Fibroblast of skin of back (primary cell): ENCODE results near the gene EVX1.

ENCODE experiments used
- DNase-seq: peaks from one replicate; pipeline ENCODE4 v3.0.0-alpha.2; 2013

The EVX1 gene

GRCh38 chr7:27250557-27251070 is 8.0 kb downstream of the EVX1 start:
- DNase-seq: no peak

- no peak for DNase-seq
Observed at GRCh38 chr7:27251136-27251651, 8.6 kb downstream of the EVX1 start.

- no peak for DNase-seq
Observed at GRCh38 chr7:27251652-27252590, 9.3 kb downstream of the EVX1 start.

DNA sequence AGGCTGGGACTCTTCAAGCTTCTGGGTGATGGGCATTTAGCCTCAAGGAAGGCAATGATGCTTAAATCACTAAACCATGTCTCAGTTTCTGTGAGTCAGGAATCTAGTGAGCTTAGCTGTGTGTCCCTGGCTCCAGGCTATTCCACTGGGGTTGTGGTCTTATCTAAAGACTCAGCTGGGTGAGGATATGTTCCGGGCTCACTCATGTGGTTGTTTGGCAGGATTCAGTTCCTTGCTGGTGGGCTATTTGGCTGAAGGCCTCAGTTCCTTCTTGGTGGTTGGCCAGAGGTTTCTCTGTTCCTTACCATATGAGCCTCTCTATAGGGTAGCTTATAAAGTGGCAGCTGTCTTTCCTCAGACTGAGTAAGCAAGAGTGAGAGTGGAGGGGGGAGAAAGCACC is 12.0 kb downstream of the EVX1 start:
- no peak for DNase-seq

- no peak for DNase-seq
Observed at GRCh38 chr7:27260211-27260610, 17.6 kb downstream of the EVX1 start.

DNA sequence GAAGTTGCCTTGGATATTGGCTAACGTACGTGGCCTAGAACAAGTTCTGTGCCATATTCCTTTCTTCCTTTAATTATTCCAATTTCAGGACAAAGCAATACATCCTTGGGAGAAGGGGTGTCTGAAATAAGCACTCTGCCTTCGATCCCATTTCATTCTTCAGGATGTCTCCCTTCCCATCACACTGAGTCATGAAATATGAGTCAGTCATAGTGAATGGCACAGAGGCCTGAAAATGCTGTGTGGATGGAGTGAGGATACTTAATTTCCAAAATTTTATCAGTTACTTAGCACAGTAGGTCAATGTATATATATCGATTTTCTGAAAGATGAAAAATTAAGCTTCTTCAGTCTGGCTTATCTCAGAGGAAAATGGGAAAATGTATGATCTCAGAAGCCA is 19.5 kb downstream of the EVX1 start:
- no peak for DNase-seq

DNA sequence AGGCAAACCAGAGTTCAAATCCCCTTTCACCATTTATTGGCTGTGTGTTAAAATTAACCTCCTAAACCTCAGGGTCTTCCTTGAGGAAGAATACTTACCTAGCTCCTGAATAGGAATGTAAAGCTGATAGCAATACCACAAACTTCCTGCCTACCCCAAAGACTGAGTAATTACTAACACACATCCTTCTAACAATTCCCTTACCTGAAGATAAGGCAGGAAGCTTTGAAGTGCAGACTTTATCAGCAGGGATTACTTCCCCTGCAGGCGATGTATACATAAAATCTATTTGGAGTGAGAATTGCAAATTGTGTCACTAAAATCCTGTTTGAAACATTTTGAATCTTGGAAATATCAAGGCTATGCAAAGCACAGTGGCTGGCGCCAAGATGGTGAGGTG is 21.2 kb downstream of the EVX1 start:
- no peak for DNase-seq

DNA sequence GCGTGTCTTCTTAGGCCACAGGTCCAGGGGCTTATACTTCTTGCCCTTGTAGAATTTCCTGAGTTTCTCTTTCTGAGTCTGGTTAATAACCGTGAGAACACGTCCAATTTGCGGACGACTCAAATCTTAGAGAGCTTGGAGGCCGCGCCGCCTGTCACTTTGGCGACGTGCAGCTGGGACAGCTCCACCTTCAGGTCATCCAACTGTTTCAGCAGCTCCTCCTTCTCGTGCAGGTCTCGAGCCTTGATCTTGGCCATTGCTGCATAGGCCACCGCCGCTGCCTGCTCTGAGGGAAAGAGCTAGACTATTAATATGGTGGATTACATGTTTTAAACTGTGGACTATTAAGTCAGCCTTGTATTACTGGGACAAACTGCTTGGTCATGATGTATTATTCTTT is 26.9 kb downstream of the EVX1 start:
- DNase-seq: no peak

- DNase-seq: no peak
Observed at GRCh38 chr7:27271384-27271783, 28.8 kb downstream of the EVX1 start.

GRCh38 chr7:27277628-27278027 is 35.0 kb downstream of the EVX1 start:
- no peak for DNase-seq

- no peak for DNase-seq
Observed at GRCh38 chr7:27283558-27283957, 41.0 kb downstream of the EVX1 start.

- DNase-seq: no peak
Observed at GRCh38 chr7:27295236-27295635, 52.6 kb downstream of the EVX1 start.

DNA sequence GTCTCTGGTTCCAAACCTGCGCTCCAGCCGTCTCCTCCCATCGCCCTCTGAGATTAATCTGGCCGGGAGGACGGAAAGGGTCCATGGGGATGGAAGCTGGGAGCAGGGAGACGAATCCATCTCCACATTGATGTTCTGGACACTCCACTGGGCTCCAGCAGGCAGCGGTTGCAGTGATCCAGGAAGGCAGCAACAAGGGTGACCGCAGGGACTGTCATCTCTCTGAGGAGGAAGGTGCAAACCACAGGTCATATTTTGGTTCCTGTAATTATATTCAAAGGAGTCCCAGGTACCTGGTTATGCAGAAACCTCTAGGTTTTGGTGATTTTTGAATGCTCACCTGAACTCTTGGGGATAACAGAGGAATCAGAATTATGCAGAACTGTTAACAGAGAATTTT is 54.8 kb downstream of the EVX1 start:
- DNase-seq: no peak
